ELR (cell line): ENCODE data around the gene NAA25.
"Not testable (repeated sequence)": the region's sequence is repeated elsewhere in the genome, so short reads cannot be mapped to it uniquely, and the experiment has no call there.

ENCODE experiments used
- DNase-seq: peaks from one replicate; pipeline ENCODE4 v3.0.0-alpha.2; 2015; ENCODE audit warnings: low read depth

The NAA25 gene

DNA sequence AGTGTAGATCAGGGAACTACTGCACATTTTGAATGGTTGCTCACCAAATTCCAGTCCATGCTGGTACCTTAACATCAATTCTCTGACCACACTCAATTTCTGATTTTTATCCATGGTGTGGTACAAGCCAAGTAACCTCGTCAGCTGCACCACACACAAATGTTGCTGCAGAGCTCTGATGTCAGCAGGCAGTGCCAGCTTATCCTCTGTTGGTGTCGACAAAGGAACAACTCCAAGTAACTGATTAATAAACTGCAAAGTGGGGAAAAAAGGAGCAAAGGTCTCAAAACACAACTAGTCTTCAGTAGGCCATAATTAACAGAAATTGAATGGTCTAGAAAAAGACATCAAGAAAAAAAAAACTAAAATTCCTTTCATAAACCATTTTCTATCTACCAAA is 47.4 kb downstream of the NAA25 start:
- DNase-seq: no peak

DNA sequence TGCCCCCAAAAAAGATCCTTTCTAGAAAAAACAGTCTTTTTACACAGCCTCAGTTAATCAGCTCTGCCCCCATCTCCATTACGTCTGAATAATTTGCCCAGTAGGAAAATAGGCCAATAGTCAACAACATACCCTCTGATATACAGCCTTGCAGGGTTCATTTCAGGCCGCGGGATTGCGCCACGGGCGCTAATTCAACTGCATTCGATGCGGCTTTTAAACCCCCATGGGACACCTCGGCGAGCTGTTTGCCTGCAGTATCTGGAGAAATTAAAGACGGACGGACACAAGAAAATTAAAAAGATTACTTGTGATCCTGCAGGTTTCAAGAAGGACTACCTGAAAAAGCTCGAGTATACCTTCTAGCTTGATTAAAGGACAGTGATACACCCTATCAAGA is 59.2 kb downstream of the NAA25 start:
- no peak for DNase-seq

DNA sequence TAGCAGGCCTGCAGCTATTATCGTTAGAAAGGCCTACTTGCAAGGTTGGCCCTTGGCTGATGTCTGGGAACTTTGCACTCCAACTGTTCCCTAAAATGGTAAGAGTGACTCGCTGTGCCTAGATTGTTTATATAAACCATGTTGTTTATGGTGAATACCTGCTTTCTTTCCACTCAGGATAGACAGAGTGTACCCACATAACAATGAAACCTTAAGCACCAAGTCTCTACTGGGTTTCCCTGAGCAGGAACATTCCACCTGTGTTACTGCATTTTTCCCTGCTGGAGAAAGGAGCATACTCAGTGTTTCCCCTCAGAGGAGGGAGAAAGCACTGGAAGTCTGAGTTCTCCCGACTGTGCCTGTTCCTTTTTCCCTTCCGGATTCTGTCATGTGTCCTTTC is 62.6 kb downstream of the NAA25 start:
- DNase-seq: peak; percentile 18

DNA sequence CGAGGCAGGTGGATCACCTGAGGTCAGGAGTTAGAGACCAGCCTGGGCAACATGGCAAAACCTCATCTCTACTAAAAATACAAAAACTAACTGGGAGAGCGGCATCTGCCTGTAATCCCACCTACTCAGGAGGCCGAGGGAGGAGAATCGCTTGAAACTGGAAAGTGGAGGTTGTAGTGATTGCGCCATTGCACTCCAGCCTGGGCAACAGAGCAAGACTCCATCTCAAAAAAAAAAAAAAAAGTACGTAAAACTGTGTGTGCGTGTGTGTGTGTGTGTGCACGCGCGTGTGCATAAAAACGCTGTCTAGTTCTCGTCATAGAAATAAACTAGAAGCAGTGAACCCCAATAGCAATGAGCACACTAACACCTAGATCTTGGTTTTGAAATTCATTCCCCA is 72.0 kb downstream of the NAA25 start:
- DNase-seq: not testable (repeated sequence)

DNA sequence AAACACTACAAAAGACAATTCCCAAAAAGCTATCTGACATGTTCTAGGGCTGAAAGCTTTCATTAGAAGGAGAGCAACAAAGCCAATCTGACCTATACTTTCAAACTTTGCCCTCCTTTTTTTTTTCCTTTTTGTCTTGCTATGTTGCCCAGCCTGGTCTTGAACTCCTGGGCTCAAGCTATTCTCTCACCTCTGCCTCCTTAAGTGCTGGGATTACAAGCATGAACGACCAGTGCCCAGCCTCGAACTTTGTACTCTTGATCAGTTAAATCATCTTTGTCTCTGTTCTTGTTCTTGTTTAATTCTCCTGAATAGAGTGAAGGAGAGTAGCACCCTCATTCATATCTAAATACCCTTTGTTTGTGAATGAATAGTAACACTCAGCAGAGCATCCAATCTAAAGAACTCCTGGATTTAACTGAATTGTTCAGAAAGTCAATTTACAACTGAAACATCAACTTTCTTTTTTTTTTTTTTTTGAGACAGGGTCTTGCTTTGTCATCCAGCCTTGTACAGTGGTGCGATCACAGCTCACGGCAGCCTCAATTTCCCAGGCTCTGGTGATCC is 73.3 kb downstream of the NAA25 start:
- no peak for DNase-seq

DNA sequence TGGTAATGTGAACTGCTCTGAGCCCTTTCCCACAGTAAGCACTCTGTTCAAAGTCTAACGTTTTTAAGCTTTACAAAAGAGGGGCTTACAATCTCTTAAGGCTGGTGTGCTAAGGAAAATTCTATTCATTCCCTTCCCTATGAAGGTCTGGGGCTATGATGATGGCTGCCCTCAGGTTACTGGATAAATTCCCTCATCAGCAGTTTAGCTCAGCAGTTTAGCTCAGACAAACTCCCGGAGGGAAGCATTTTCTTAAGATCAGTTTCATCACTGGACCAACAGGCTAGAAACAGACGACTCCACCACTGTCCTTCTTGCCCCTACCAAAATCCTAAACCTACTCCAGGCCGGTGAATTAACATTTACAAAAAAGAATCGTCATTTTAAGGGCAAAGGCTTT is 76.3 kb downstream of the NAA25 start:
- DNase-seq: no peak

DNA sequence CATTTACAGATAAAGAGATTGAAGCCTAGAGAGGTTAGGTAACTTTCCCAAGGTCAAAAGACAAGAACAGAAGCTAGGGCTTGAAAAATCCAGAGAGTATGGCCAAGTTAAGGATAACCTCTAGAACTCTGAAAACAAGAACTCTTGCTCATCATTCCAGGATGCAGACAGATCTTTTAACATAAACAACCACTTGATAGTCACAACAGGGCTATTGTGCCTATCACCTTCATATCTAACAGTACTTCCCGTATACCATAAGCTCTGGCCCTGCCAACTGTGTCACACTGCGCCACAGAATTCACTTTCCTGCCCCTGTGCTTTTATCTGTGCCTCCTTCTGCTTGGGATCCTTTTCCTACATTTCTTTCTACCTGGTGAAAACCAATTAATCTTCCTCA is 77.1 kb downstream of the NAA25 start:
- DNase-seq: peak; percentile 23

DNA sequence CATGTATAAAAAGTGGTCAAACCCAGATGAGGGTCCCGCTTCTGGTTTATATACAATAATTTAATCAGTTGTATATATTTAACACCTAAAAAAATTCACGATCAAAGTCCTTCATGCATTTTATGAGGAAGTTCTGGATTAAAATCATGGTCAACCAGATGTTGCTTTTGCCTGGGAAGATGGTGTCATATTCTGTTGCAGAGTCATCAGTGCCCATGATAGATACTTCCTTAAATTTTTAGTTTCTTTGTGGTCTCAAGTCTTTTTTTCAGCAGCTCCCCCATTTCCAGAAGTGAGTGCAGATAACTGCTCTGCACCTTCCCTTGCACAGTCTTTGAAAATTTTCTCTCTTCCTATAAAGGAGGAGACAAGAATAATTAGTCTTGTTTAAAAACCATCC is 79.3 kb downstream of the NAA25 start:
- no peak for DNase-seq

DNA sequence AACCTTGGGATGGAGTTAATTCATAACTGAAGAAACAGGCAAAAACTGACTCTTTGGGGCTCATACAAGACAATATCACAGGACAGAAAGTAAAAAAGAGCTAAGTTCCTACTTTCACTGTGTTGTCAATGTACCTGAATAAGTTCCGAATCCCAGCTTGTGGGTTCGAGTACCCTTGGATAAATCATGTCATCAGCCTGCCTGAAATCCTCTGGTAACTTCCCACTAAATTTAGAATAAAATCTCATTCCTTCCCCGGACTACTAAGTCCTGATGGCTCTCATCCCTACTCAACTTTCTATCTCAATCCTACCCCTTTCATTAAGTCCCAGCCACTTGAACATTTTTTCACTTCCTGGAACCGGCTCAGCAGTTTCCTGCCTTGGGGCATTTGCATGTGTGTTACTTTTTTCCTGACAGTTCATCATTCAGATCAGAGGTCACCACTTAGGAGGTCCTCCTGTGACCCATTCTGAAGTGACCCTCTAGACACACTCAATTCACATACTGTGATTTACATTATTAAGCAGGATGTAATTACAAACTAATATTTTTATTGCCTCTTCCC is 82.7 kb downstream of the NAA25 start:
- peak; percentile 36 for DNase-seq

DNA sequence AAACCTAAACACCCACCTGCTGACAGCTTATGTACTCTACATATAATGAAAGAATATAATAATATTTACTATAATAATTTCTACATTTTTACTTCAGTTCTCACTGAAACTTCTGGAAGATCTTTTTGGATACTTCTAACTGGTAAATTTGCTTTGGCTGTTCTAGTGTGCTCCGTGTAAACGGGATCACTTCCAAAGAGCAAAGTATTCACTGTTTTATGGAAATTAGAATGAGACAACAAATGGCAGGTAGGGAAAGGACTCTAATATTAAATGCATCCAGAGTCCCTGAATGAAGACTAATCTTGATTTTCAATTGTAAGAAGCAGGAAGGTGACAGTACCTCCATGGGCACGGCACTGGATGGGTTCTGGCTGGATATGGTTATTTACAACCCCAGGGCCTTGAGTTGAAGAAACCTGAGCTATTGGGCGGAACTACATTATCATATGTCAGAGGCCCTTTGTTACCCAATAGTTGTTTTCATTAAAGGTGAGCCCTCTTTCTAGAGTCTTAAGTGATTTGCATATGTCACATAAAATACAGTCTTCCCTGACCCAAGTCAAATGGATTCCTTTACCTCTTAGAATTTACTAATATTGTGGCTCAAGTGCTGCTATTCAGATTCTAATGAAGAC is 84.7 kb downstream of the NAA25 start:
- no peak for DNase-seq

DNA sequence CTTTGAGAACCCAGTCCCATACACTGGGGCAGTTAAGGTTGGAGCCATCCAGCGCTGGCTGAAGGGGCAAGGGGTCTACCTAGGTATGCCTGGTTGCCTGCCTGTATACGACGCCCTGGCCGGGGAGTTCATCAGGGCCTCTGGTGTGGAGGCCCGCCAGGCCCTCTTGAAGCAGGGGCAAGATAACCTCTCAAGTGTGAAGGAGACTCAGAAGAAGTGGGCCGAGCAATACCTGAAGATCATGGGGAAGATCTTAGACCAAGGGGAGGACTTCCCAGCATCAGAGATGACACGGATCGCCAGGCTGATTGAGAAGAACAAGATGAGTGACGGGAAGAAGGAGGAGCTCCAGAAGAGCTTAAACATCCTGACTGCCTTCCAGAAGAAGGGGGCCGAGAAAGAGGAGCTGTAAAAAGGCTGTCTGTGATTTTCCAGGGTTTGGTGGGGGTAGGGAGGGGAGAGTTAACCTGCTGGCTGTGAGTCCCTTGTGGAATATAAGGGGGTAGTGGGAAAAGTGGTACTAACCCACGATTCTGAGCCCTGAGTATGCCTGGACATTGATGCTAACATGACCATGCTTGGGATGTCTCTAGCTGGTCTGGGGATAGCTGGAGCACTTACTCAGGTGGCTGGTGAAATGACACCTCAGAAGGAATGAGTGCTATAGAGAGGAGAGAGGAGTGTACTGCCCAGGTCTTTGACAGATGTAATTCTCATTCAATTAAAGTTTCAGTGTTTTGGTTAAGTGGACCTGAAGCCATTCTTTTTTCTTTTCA is 86.2 kb downstream of the NAA25 start:
- no peak for DNase-seq

DNA sequence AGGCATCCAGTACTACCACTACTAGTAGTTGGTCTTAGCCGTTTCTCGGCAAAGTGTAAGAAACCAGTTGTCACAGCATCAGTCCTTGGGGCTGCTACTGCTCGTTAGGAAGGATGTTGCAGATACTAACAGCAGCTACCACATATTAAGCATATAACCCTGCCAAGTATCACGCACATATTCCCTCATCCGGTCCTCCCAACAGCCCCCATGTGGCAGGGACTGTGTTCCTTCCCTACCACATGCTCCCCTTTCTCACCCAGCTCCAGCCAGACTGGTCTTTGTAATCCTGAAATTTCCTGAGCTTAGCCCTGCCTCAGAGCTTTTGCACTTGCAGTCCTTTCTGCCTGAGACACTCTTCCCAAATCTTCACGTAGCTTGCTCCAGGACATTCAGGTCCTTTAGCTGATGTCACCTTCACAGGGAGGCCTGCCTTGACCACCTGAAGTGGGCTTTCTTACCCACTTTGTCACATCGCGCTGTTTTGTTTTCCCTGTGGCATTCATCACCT is 87.6 kb downstream of the NAA25 start:
- no peak for DNase-seq

DNA sequence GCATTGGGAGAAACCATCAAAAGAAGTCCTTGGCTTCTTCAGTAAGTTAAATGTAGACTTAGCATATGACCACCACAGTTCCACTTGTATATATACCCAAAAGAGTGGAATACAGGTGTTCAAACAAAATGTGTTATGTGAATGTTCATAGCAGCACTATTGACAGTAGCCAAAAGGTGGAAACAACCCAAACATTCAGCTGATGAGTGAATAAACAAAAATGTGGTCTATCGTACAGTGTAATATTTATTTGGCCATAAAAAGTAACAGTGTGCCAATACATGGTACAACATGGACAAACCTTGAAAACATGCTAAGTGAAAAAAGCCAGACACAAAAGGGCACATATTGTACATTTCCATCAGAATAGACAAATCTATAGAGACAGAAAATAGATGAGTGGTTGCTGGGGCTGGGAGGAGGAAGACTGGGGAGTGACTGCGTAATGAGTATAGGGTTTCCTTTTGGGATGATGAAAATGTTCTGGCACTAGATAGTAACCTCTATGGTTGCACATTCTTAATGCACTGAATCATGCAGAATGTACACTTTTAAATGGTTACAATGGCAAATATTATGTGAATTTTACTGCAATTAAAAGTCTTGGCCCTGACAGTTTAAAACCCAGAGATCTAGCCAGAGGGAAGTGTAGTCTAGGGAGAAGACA is 89.9 kb downstream of the NAA25 start:
- DNase-seq: peak; percentile 87

DNA sequence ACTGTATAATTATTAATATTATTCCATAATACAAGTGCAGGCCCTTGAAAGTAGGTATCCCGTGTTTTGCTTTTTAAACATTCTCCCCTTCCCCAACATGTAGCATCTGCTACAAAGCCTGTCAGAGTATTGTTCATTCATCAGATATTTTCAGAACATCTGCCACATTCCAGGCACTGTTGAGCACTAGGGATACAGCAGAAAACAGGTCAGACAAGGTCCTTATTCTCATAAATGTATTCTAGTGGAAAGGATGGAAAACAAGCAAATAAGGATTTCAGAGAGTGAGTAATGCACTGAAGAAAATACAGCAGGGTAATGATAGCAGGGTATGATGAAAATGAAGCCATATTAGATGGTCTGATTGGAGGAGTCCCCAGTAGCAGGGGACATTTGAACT is 91.5 kb downstream of the NAA25 start:
- no peak for DNase-seq

DNA sequence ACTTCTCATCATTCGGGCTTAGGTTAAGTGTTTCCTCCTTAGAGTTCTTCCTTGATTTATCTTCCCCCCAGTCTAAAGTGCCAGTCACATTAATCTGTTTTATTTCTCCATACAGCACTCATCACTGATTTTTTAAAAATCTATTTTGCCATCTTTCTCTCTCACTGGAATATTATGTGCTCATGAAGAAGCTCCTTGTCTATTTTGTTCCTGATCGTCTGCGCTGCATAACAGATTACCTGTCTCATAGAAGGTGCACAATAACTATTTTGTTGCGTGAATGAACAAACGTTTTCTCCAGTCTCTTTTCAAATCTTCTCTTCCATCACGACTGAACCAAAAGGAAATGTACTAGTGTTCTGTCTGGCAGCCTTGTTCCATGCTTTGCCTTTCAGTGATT is 92.6 kb downstream of the NAA25 start:
- DNase-seq: no peak

DNA sequence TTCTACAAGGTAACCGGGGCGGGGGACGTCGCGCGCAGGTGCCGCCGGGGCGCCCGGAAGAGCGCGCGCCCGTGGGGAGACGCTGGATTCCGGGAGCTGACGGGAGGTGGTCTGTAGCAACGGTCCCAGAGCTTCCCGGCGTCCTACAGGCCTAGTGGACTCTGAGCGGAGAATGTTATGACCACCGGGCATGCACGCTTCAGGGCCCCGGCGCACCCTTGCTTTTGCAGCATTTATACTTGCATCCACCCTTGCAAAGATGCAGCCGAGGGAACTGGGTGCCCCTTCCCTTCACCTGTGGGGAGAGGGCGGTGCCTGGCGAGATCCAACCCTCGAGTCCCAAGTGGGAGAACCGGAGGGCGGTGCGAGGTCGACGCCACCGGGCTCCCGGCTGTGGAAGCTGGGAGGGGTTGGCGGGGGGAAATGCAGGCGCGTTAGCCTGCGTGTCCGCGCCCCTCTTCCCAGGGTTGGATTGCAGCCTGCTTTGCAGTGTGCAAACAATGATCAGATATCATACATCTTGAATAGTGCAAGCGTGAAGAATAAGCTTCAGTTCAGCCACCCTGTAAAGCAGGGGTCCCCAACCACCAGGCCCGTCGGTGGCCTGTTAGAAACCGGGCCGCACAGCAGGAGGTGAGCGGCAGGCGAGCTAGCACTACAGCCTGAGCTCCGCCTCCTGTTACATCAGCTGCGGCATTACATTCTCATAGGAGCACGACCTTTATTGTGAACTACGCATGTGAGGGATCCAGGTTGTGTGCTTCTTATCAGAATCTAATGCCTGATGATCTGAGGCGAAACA is 94.8 kb downstream of the NAA25 start:
- peak; percentile 82 for DNase-seq

DNA sequence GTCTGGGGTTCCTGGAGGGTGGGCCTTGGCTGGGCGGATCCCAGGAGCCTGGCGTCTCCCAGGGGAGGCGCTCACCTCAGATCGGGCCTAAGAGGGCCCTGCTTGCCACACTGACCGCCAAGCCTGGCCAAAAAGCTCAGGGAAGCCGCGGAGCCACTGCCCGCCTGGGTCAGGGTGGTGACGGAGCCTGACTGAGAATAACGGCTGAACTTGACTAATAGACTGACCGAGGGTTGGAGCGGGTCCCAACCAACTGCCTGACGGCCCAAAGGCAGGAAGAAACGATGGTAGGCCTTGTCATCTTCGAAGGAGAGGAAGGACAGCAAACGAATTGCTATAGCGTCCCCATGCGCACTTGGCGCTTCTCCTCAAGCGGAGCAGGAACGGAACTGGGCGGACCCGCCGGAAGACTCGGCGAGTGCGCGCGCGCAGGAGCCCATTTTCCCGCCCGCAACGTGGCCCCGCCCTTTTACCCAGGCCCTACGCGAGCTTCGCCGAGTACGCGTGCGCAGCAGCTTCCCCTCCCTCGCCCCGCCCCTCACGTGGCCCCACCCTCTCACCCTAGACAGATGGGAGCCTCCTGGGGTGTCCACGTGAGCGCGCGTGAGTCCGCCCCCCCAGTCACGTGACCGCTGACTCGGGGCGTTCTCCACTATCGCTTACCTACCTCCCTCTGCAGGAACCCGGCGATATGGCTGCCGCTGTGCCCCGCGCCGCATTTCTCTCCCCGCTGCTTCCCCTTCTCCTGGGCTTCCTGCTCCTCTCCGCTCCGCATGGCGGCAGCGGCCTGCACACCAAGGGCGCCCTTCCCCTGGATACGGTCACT is 95.6 kb downstream of the NAA25 start, which contains the start of the genes ERP29 and TMEM116:
TSS of gene ERP29 (plus strand) at position 652 of the 826 bp plus-strand sequence. CDS start at position 692, 40 bp downstream.
TSS of gene TMEM116 (minus strand) at position 391 of the 826 bp plus-strand sequence. CDS start 7,895 bp downstream, outside the sequence.
- peak; percentile 98 for DNase-seq

DNA sequence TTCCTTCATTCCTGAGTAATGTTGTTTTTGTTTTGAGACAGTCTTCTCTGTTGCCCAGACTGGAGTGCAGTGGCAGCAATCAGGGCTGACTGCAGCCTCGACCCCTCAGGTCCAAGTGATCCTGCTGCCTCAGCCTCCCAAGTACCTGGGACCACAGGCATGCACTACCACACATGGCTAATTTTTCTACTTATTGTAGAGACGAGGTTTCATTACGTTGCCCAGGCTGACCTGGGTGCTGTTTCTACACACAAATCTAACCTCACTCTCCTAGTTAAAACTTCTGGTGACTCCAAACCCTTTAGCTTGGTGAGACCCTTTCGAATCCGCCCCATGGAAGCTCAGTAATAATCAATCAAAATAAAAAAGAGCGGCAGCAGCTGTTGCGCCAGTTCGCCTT is 96.9 kb downstream of the NAA25 start:
- DNase-seq: no peak

DNA sequence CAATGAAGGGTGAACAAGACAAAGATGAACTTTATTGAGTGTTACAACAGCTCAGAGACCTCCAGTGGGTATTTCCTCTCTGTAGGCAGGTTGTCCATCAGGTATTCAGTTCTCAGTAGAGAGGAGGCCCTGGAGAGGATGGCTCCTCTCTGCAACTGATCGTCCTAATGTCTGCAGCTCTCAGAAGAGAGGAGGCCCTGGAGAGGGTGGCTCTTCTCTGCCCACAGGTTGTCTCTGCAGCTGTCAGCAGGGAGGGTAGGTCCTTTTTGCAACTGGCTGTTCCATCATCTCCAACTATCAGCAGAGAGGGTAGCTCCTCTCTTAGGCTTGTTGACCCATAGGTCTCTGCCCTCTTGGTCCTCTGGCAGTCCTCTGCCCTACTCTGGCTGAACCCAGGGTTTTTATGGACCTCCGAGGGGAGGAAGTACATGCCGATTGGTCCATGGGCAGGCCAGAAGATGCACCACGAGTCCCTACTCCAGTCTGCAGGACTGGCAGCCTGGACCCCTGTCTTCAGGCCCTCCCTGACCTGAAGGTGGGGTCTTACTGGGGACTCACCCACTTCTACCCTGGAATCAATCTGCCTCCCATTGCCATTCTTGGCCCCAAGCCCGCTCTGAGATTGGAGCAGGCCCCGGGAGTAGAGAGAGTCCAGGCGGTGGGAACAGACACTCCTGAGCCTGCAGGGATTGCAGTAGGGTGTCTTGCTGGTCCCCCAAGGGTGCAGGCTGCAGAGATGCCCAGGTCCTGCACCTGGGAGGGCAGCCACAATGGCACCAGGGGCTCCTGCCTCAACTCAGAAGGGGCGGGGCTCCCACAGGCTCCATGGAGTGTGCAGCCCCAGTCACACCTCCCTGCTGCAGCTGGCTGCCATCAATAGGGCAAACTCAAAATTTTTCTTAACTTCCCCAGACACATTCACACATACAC is 97.9 kb downstream of the NAA25 start:
- DNase-seq: no peak
